ENCODE measurements around the gene SOX12. TPM values are rescaled to one million over a fixed set of nuclear protein-coding genes. Genes with fewer than 3 reads are reported as not detected.
"Not testable (repeated sequence)": the region's sequence is repeated elsewhere in the genome, so short reads cannot be mapped to it uniquely, and the experiment has no call there.

Gene SOX12
- total RNA-seq, 1 donor from 2014 or later, result 16.2 TPM

DNA sequence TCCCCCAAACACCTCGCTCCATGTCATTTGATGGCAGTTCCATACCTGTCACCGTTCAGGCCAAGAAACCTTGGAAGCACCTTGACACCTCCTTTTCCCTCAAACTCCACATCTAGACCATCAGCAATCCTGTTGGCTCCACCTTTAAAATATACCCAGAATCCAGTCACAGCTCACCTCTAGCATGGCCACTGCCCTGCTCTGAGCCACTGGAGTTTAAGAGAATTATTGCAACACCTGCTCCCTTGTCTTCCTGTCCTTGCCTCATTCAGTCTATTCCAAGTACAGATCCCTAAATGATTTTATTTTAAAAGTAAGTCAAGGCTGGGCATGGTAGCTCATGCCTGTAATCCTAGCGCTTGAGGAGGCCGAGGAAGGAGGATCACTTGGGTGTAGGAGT lies 43.6 kb downstream of the SOX12 start:
- DNase-seq (no peak), ATAC-seq (ENCODE audit: poor library complexity) (no peak)
- intact Hi-C loops (cut with DNase I), result no loop called here

DNA sequence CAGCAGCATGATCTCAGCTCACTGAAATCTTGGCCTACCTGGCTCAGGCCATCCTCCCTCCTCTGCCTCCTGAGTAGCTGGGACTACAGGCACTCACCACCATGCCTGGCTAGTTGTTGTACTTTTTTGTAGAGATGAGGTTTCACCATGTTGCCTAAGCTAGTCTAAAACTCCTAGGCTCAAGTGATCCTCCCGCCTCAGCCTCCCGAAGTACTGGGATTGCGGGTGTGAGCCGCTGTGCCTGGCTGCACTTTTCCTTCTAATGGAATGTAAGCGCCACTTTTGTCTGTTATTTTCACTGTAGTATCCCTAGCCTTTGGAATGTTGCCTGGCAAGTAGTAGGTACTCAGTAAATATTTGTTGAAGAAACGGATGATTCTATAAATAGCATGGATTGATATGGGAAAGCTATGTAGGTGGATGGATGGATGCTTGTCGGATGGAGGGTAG lies 44.8 kb downstream of the SOX12 start:
- ATAC-seq (ENCODE audit: poor library complexity), result no peak
- intact Hi-C loops (cut with DNase I), result no loop called here
- no peak for DNase-seq

DNA sequence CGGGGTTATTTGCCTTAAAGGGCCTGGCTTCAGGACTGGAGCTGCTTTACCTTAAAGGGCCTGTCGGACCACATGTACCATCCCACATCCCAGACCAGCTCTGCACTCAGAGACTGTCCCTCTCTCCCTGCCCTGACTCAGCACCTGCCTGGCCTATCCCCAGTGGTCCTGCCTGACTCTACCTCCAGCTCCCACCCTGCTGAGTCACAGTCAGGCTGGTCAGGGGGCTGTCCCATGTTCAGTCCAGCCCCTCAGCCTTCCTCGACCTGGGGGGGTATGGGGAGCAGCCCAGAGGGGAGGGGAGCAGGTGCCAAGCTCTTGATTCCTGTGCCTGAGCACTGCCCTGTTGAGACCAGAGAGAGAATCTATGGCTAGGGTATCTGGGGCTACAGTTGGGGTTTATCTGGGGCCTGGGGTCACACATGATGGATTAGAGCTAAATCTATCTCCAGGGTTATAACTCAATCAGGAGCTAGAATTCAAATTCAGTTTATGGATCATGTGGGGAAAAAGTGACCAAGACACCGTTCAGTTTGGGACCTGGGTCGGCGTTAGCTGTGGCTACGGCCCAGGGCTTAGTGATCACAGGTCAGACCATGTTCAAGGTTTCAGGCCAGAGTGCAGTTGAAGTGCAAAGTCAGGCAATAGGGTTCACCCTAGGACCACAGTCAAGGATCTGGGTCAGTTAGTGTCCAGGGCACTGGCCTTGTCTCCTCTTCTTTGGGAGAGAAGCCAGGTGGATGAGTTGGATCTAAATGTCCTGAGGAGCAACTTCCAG lies 45.8 kb downstream of the SOX12 start:
- intact Hi-C loops (cut with DNase I), result no loop called here
- ATAC-seq (ENCODE audit: poor library complexity) (no peak), DNase-seq (no peak)

DNA sequence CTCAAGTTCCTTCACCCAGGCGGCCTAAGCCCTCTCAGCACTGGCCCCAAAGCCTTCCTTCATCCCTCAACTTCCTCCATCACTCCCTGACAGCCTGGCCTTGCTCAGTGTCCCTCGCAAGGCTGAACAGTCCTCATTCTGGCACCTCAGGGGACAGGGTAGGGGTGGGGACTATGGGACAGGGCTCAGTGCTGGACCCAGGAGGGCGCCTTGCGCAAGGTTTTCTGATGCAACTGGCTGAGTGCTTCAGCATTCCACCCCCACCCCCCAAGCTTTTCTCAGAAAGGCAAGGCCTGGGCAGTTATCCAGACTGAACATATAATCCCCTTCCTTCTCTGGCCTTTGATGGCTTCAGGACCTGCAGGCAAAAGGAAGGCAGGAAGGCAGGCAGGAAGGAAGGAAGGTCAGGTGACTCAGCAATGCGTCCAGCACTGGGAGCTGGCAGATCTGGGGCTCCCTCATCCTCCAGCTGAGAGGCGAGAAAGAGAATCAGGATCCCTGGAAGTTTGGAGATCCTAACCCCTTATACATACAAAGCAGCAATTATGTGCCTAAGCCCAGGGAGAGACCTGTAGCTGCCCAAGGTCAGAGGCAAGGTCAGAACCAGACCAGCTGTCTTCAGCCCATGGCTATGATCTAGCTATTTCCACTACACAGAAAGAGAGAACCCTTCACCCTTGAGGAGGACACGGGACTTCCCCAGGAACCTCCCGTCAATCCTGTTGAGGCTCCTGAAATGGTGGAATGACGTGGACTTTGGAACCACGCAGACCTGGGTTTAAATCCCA lies 46.6 kb downstream of the SOX12 start:
- DNase-seq, result peak; percentile 74
- peak; percentile 65 for ATAC-seq (ENCODE audit: poor library complexity)
- intact Hi-C loops (cut with DNase I), result no loop called here

- intact Hi-C loops (cut with DNase I); ATAC-seq (ENCODE audit: poor library complexity); DNase-seq: not testable (repeated sequence)
Measured at GRCh38 chr20:372543-373082, 47.3 kb downstream of the SOX12 start.

DNA sequence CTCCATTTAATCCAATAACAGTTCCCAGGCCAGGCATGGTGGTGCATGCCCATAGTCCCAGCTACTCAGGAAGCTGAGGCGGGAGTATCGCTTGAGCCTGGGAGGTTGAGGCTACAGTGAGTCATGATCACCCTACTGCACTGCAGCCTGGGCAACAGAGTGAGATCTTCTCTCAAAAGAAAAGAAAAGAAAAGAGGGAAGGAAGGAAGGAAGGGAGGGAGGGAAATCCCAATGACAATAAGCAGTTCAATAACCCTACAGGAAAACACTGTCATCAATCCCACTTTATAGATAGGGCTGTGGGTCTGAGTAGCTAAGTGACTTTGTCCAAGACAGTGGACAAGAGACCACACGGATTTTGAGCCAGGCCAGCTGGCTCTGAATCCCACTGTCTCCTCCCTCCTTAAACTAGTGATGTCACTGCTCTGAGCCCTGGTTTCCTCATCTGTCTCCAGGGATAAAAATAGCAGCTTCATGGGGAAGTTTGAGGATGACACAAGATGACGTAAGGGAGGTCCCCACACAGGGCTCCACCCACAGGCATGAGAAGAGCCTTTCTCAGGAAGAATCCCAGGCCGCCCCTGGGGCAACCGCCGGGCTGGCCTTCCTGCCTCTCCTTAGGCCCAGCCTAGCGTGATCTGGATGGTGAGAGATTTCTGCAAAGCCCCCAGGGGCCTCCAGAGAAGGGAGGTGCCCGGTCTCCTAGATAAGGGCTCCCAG lies 48.0 kb downstream of the SOX12 start:
- intact Hi-C loops (cut with DNase I), result no loop called here
- DNase-seq (peak; percentile 57), ATAC-seq (ENCODE audit: poor library complexity) (peak; percentile 66)

- DNase-seq (no peak), ATAC-seq (ENCODE audit: poor library complexity) (no peak)
Measured at GRCh38 chr20:375265-375889, 50.0 kb downstream of the SOX12 start.

GRCh38 chr20:376089-376488 lies 50.7 kb downstream of the SOX12 start:
- ATAC-seq (ENCODE audit: poor library complexity), result no peak
- intact Hi-C loops (cut with DNase I), result no loop called here
- no peak for DNase-seq

More at GRCh38 chr20:375265-375889, 50.0 kb downstream of the SOX12 start:
- intact Hi-C loops (cut with DNase I), result no loop called here

GRCh38 chr20:376750-377149 lies 51.4 kb downstream of the SOX12 start:
- DNase-seq, result no peak
- intact Hi-C loops (cut with DNase I), result no loop called here
- ATAC-seq (ENCODE audit: poor library complexity), result no peak

GRCh38 chr20:377578-377977 lies 52.2 kb downstream of the SOX12 start:
- DNase-seq; intact Hi-C loops (cut with DNase I); ATAC-seq (ENCODE audit: poor library complexity): not testable (repeated sequence)

GRCh38 chr20:378961-379336 lies 53.6 kb downstream of the SOX12 start:
- no peak for DNase-seq
- intact Hi-C loops (cut with DNase I), result no loop called here
- ATAC-seq (ENCODE audit: poor library complexity), result no peak

Other genes with a start within 250 kb of the SOX12 start
- gene DEFB125, start 237.9 kb upstream of the SOX12 start, total RNA-seq, result not detected
- not detected for gene DEFB126, start 183.0 kb upstream of the SOX12 start, total RNA-seq
- gene DEFB127, start 168.1 kb upstream of the SOX12 start, total RNA-seq, result not detected
- not detected for gene DEFB128, start 135.8 kb upstream of the SOX12 start, total RNA-seq
- not detected for gene DEFB129, start 98.3 kb upstream of the SOX12 start, total RNA-seq
- gene DEFB132, start 67.8 kb upstream of the SOX12 start, total RNA-seq, result not detected
- gene C20orf96, start 34.8 kb upstream of the SOX12 start, total RNA-seq, result 4.6 TPM
- gene ZCCHC3, start 28.0 kb upstream of the SOX12 start, total RNA-seq, result 11.8 TPM
- gene NRSN2, start 21.6 kb downstream of the SOX12 start, total RNA-seq, result 14.5 TPM
- gene TRIB3, start 55.2 kb downstream of the SOX12 start, total RNA-seq, result 0.67 TPM
- gene RBCK1, start 82.7 kb downstream of the SOX12 start, total RNA-seq, result 44.2 TPM
- 23.1 TPM for gene TBC1D20, start 137.0 kb downstream of the SOX12 start, total RNA-seq
- 103 TPM for gene CSNK2A1, start 218.2 kb downstream of the SOX12 start, total RNA-seq

All from Right ventricle myocardium superior (tissue), 1 donor.